GM12801 (cell line): Measurements from ENCODE around the gene PPME1.

Source experiments
- CTCF ChIP-seq: IDR thresholded peaks from one replicate; pipeline ENCODE4 v1.5.1; 2011; ENCODE audit warnings: control low read depth; ENCODE audit not compliant: insufficient read length; ENCODE audit errors: extremely low read depth

Gene PPME1

GRCh38 chr11:74233683-74234082 lies 62.6 kb downstream of the PPME1 start:
- TF ChIP-seq CTCF = no peak

- TF ChIP-seq CTCF = no peak
These were observed 64.0 kb downstream of the PPME1 start for GRCh38 chr11:74235121-74235520.

- no peak for TF ChIP-seq CTCF
These were observed 66.5 kb downstream of the PPME1 start for GRCh38 chr11:74237541-74237940.

- no peak for TF ChIP-seq CTCF
These were observed 67.2 kb downstream of the PPME1 start for GRCh38 chr11:74238243-74238642.

- TF ChIP-seq CTCF = no peak
These were observed 77.4 kb downstream of the PPME1 start for GRCh38 chr11:74248469-74248868.

- no peak for TF ChIP-seq CTCF
These were observed 78.4 kb downstream of the PPME1 start for GRCh38 chr11:74249496-74249895.

- no peak for TF ChIP-seq CTCF
These were observed 82.3 kb downstream of the PPME1 start for GRCh38 chr11:74253361-74253760.

- TF ChIP-seq CTCF = peak; percentile 87
These were observed 84.8 kb downstream of the PPME1 start for GRCh38 chr11:74255741-74256375.
